ENCODE results near the gene KIF23. TPM values are rescaled to one million over a fixed set of nuclear protein-coding genes. Genes with fewer than 3 reads are reported as not detected.
"Not testable (repeated sequence)": the region's sequence is repeated elsewhere in the genome, so short reads cannot be mapped to it uniquely, and the experiment has no call there.

The KIF23 gene
- total RNA-seq, 1 donor from 2014 or later = 26.5 TPM

GRCh38 chr15:69377216-69377970, 36.8 kb upstream of the KIF23 start:
- no peak overlapping the region for H3K4me3 Mint-ChIP-seq (ENCODE audit: low read depth)
- peaks cover 3% of the 10 kb centered on the region for H3K27me3 Mint-ChIP-seq
- no peak for TF ChIP-seq CTCF (IDR thresholded peaks at IDR 0.05; ENCODE audit: unreplicated experiment)
- H3K4me1 Mint-ChIP-seq (ENCODE audit: low read depth) = peaks cover 29% of the 10 kb centered on the region
- H3K36me3 Mint-ChIP-seq (ENCODE audit: insufficient read depth) = peaks cover 5% of the 10 kb centered on the region
- DNase-seq (ENCODE audit: low spot score, unreplicated experiment) = no peak
- peaks cover 5% of the 10 kb centered on the region for H3K9me3 Mint-ChIP-seq (ENCODE audit: low read depth)
- H3K27ac Mint-ChIP-seq = no peak overlapping the region

GRCh38 chr15:69380100-69380725, 33.9 kb upstream of the KIF23 start:
- Mint-ChIP-seq H3K4me3 (ENCODE audit: low read depth) (no peak overlapping the region), H3K27me3 (peaks cover 3% of the 10 kb centered on the region), H3K9me3 (ENCODE audit: low read depth) (no peaks in the 10 kb centered on the region), H3K27ac (no peak overlapping the region), H3K36me3 (ENCODE audit: insufficient read depth) (peaks cover 5% of the 10 kb centered on the region), H3K4me1 (ENCODE audit: low read depth) (peaks cover 13% of the 10 kb centered on the region)
- DNase-seq (ENCODE audit: low spot score, unreplicated experiment) = no peak
- TF ChIP-seq CTCF (IDR thresholded peaks at IDR 0.05; ENCODE audit: unreplicated experiment) = peak; percentile 24

GRCh38 chr15:69380726-69381105, 33.4 kb upstream of the KIF23 start:
- Mint-ChIP-seq H3K9me3 (ENCODE audit: low read depth) (no peaks in the 10 kb centered on the region), H3K27me3 (peaks cover 3% of the 10 kb centered on the region), H3K4me3 (ENCODE audit: low read depth) (no peak overlapping the region), H3K4me1 (ENCODE audit: low read depth) (peaks cover 13% of the 10 kb centered on the region), H3K36me3 (ENCODE audit: insufficient read depth) (peaks cover 5% of the 10 kb centered on the region), H3K27ac (no peak overlapping the region)
- TF ChIP-seq CTCF (IDR thresholded peaks at IDR 0.05; ENCODE audit: unreplicated experiment) = no peak
- DNase-seq (ENCODE audit: low spot score, unreplicated experiment) = no peak

GRCh38 chr15:69382176-69382575, 32.0 kb upstream of the KIF23 start:
- not testable (repeated sequence) for H3K4me1 Mint-ChIP-seq (ENCODE audit: low read depth); H3K36me3 Mint-ChIP-seq (ENCODE audit: insufficient read depth); H3K9me3 Mint-ChIP-seq (ENCODE audit: low read depth); H3K27me3 Mint-ChIP-seq; DNase-seq (ENCODE audit: low spot score, unreplicated experiment); H3K4me3 Mint-ChIP-seq (ENCODE audit: low read depth); H3K27ac Mint-ChIP-seq

GRCh38 chr15:69384066-69384465, 30.1 kb upstream of the KIF23 start:
- not testable (repeated sequence) for H3K27me3 Mint-ChIP-seq; H3K4me3 Mint-ChIP-seq (ENCODE audit: low read depth); H3K27ac Mint-ChIP-seq; H3K4me1 Mint-ChIP-seq (ENCODE audit: low read depth); H3K36me3 Mint-ChIP-seq (ENCODE audit: insufficient read depth); H3K9me3 Mint-ChIP-seq (ENCODE audit: low read depth); DNase-seq (ENCODE audit: low spot score, unreplicated experiment)

GRCh38 chr15:69384626-69385598, 29.2 kb upstream of the KIF23 start:
- Mint-ChIP-seq H3K27me3 (no peaks in the 10 kb centered on the region), H3K9me3 (ENCODE audit: low read depth) (no peaks in the 10 kb centered on the region), H3K27ac (no peak overlapping the region), H3K4me3 (ENCODE audit: low read depth) (no peak overlapping the region), H3K4me1 (ENCODE audit: low read depth) (no peaks in the 10 kb centered on the region), H3K36me3 (ENCODE audit: insufficient read depth) (peaks cover 5% of the 10 kb centered on the region)
- TF ChIP-seq CTCF (IDR thresholded peaks at IDR 0.05; ENCODE audit: unreplicated experiment) = no peak
- no peak for DNase-seq (ENCODE audit: low spot score, unreplicated experiment)

Measured in progenitor cell of endocrine pancreas (in vitro differentiated cells).